H1 (cell line): Measurements from ENCODE around the gene MAN1C1. TPM values are rescaled to one million over a fixed set of nuclear protein-coding genes. Genes with fewer than 3 reads are reported as not detected.

Source experiments
- CTCF ChIA-PET: fragments of 300-600 bp; sonication (Branson Sonifier 250); formaldehyde crosslinking; loops from one replicate; lab custom pipeline; 2021; ENCODE audit not compliant: partially characterized antibody; lab: Charles Lee
- POLR2A ChIA-PET: fragments of 300-600 bp; sonication (Branson Sonifier 250); formaldehyde crosslinking; loops from one replicate; lab custom pipeline; 2021; ENCODE audit warnings: inconsistent platforms; ENCODE audit not compliant: partially characterized antibody; lab: Charles Lee
- DNase-seq, 2 experiments: peaks; one replicate each; pipeline versions ENCODE4 v3.0.0 to v3.0.0-alpha.2; 2010 to 2022; ENCODE audit warnings: low spot score in 2 of 2, low read depth in 1 of 2, mixed read lengths in 1 of 2
- FAIRE-seq: peaks from 2 replicates; lab custom pipeline; 2011; peaks lifted over from hg19 to GRCh38; lab: Jason Lieb, UNC
- H2AFZ ChIP-seq: 2 replicates; pipeline ENCODE4 v1.8.1; 2012; ENCODE audit warnings: low read length, inconsistent platforms
- H2AK5ac ChIP-seq: 2 replicates; pipeline ENCODE4 v1.6.1; 2013; ENCODE audit warnings: low read depth, low read length
- H2BK120ac ChIP-seq: replicated peaks from 2 replicates; pipeline ENCODE3; 2013; ENCODE audit warnings: low read depth, low read length, inconsistent platforms
- H2BK12ac ChIP-seq: 2 replicates; pipeline ENCODE4 v1.6.1; 2013; ENCODE audit warnings: low read depth, low read length
- H2BK15ac ChIP-seq: 2 replicates; pipeline ENCODE4 v1.6.1; 2013; ENCODE audit warnings: low read length
- H2BK20ac ChIP-seq: 2 replicates; pipeline ENCODE4 v1.6.1; 2013; ENCODE audit warnings: low read length
- H2BK5ac ChIP-seq: 2 replicates; pipeline ENCODE4 v1.6.1; 2013; ENCODE audit warnings: low read depth, low read length
- H3K14ac ChIP-seq: 2 replicates; pipeline ENCODE4 v1.6.1; 2013; ENCODE audit warnings: inconsistent platforms; ENCODE audit not compliant: insufficient read length
- H3K18ac ChIP-seq: 2 replicates; pipeline ENCODE4 v1.6.1; 2013; ENCODE audit warnings: low read length; ENCODE audit errors: extremely low read depth
- H3K23ac ChIP-seq: 2 replicates; pipeline ENCODE4 v1.6.1; 2013; ENCODE audit warnings: inconsistent platforms; ENCODE audit not compliant: insufficient read length
- H3K23me2 ChIP-seq: 2 replicates; pipeline ENCODE4 v1.6.1; 2013; ENCODE audit warnings: low read depth, low read length
- H3K27ac ChIP-seq: 2 replicates; pipeline ENCODE4 v1.6.1; 2011; ENCODE audit warnings: low read depth, low read length, inconsistent platforms
- H3K27me3 ChIP-seq, 4 experiments: replicated peaks in 1 of 4; 1 replicate in 1 of 4; 2 replicates in 3 of 4; pipeline versions ENCODE4 v1.6.1 to v1.8.1; 2011 to 2013; ENCODE audit warnings: low read length in 3 of 4, mild to moderate bottlenecking in 3 of 4, inconsistent platforms in 2 of 4, mixed read lengths in 2 of 4, moderate library complexity in 1 of 4; ENCODE audit not compliant: control insufficient read depth in 3 of 4, insufficient read depth in 3 of 4; ENCODE audit errors: extremely low read depth in 1 of 4
- H3K36me3 ChIP-seq, 4 experiments: 2 replicates each; pipeline versions ENCODE4 v1.6.1 to v1.8.1; 2011 to 2013; ENCODE audit warnings: mild to moderate bottlenecking in 4 of 4, low read length in 3 of 4, moderate library complexity in 2 of 4, control low read depth in 1 of 4, inconsistent platforms in 1 of 4; ENCODE audit not compliant: insufficient read depth in 4 of 4, control insufficient read depth in 2 of 4
- H3K4ac ChIP-seq: replicated peaks from 2 replicates; pipeline ENCODE3; 2013; ENCODE audit warnings: low read length, low read depth, mixed read lengths, inconsistent platforms; ENCODE audit not compliant: insufficient read length
- H3K4me1 ChIP-seq, 4 experiments: replicated peaks in 1 of 4; 1 replicate in 1 of 4; 2 replicates in 3 of 4; pipeline versions ENCODE4 v1.6.1 to v1.8.1; 2011 to 2013; ENCODE audit warnings: low read length in 3 of 4, inconsistent platforms in 2 of 4, mixed read lengths in 1 of 4; ENCODE audit not compliant: insufficient read depth in 4 of 4, control insufficient read depth in 3 of 4
- H3K4me2 ChIP-seq, 2 experiments: 2 replicates each; pipeline versions ENCODE4 v1.6.1 to v1.8.1; 2011 to 2013; ENCODE audit warnings: low read depth in 2 of 2, low read length in 2 of 2, control low read depth in 1 of 2, inconsistent platforms in 1 of 2, mild to moderate bottlenecking in 1 of 2; ENCODE audit not compliant: insufficient read depth in 1 of 2
- H3K4me3 ChIP-seq, 4 experiments: fragments of 200-600, 300-600 bp in 1 of 4; sonication (generic), shearing (Covaris generic), sonication (Bioruptor Twin) in 1 of 4; 2 replicates each; pipeline versions ENCODE4 v1.5.1 to v1.8.1; 2011 to 2016; ENCODE audit warnings: low read length in 4 of 4, low read depth in 3 of 4, control low read depth in 2 of 4, inconsistent platforms in 2 of 4, mild to moderate bottlenecking in 2 of 4, mixed read lengths in 1 of 4, moderate library complexity in 1 of 4; ENCODE audit not compliant: insufficient read depth in 2 of 4; ENCODE audit errors: extremely low read depth in 1 of 4
- H3K56ac ChIP-seq: replicated peaks from 2 replicates; pipeline ENCODE3; 2013; ENCODE audit warnings: low read depth, mild to moderate bottlenecking, mixed read lengths, low read length, inconsistent platforms; ENCODE audit not compliant: insufficient read length
- H3K79me1 ChIP-seq: 2 replicates; pipeline ENCODE4 v1.6.1; 2013; ENCODE audit warnings: low read depth, low read length, control low read depth
- H3K79me2 ChIP-seq, 2 experiments: 2 replicates each; pipeline versions ENCODE4 v1.6.1 to v1.8.1; 2012 to 2013; ENCODE audit warnings: low read length in 2 of 2, mild to moderate bottlenecking in 2 of 2, inconsistent platforms in 1 of 2; ENCODE audit not compliant: insufficient read depth in 2 of 2, control insufficient read depth in 1 of 2
- H3K9ac ChIP-seq, 4 experiments: replicated peaks in 1 of 4; 1 replicate in 1 of 4; 2 replicates in 3 of 4; pipeline versions ENCODE4 v1.6.1 to v1.8.1; 2011 to 2013; ENCODE audit warnings: low read depth in 3 of 4, low read length in 3 of 4, control low read depth in 2 of 4, mild to moderate bottlenecking in 2 of 4, moderate library complexity in 2 of 4, inconsistent platforms in 1 of 4; ENCODE audit errors: extremely low read depth in 1 of 4
- H3K9me3 ChIP-seq, 2 experiments: 2 replicates each; pipeline versions ENCODE4 v1.6.1 to v1.8.1; 2012 to 2013; ENCODE audit warnings: mild to moderate bottlenecking in 2 of 2, moderate library complexity in 2 of 2, control low read depth in 1 of 2, inconsistent platforms in 1 of 2, low read depth in 1 of 2, low read length in 1 of 2, mixed read lengths in 1 of 2; ENCODE audit not compliant: insufficient read depth in 2 of 2
- H4K20me1 ChIP-seq, 2 experiments: replicated peaks in 1 of 2; 2 replicates each; pipeline versions ENCODE3 to v1.8.1; 2011 to 2013; ENCODE audit warnings: inconsistent platforms in 2 of 2, low read length in 2 of 2, mild to moderate bottlenecking in 1 of 2; ENCODE audit not compliant: insufficient read depth in 2 of 2, control insufficient read depth in 1 of 2
- H4K5ac ChIP-seq: 2 replicates; pipeline ENCODE4 v1.6.1; 2013; ENCODE audit warnings: low read length, low read depth, mixed read lengths, inconsistent platforms; ENCODE audit not compliant: insufficient read length
- H4K8ac ChIP-seq: 2 replicates; pipeline ENCODE4 v1.8.0; 2013; ENCODE audit warnings: mild to moderate bottlenecking, moderate library complexity, low read length, inconsistent platforms; ENCODE audit not compliant: insufficient read depth; ENCODE audit errors: extremely low read depth
- H4K91ac ChIP-seq: replicated peaks from 2 replicates; pipeline ENCODE3; 2013; ENCODE audit warnings: low read length, mixed read lengths, inconsistent platforms; ENCODE audit not compliant: insufficient read length
- CHD1 ChIP-seq: IDR thresholded peaks from 2 replicates; pipeline ENCODE4 v1.6.1; 2012; ENCODE audit warnings: low read depth, low read length, improper control_type of control experiment
- CTBP2 ChIP-seq: IDR thresholded peaks from 2 replicates; pipeline ENCODE4 v1.7.0; 2011; ENCODE audit warnings: borderline replicate concordance, mild to moderate bottlenecking, moderate library complexity, mixed read lengths, low read length; ENCODE audit not compliant: insufficient read depth, insufficient read length
- GABPA ChIP-seq: IDR thresholded peaks from 2 replicates; pipeline ENCODE4 v1.6.1; 2011; ENCODE audit warnings: mild to moderate bottlenecking, low read length, moderate library complexity, borderline replicate concordance; ENCODE audit not compliant: insufficient read depth
- HDAC6 ChIP-seq: IDR thresholded peaks from one replicate; pipeline ENCODE4 v1.7.1; 2012; ENCODE audit warnings: low read depth, mild to moderate bottlenecking, inconsistent platforms, low read length, moderate library complexity
- JUND ChIP-seq: IDR thresholded peaks from 2 replicates; pipeline ENCODE4 v1.6.1; 2011; ENCODE audit warnings: mild to moderate bottlenecking, improper control_type of control experiment, low read length
- POLR2AphosphoS5 ChIP-seq: IDR thresholded peaks from 2 replicates; pipeline ENCODE4 v1.6.1; 2011; ENCODE audit warnings: low read depth, low read length
- RAD21 ChIP-seq, 2 experiments: IDR thresholded peaks in 1 of 2; conservative IDR thresholded peaks in 1 of 2; 2 replicates each; pipeline ENCODE4 v1.6.1; 2011; ENCODE audit warnings: low read depth in 2 of 2, low read length in 2 of 2, improper control_type of control experiment in 1 of 2, inconsistent platforms in 1 of 2, mild to moderate bottlenecking in 1 of 2, moderate library complexity in 1 of 2
- RBBP5 ChIP-seq: IDR thresholded peaks from 2 replicates; pipeline ENCODE4 v1.7.1; 2012; ENCODE audit warnings: low read depth, mild to moderate bottlenecking, inconsistent platforms, low read length, moderate library complexity, borderline replicate concordance
- SIN3A ChIP-seq, 2 experiments: IDR thresholded peaks in 1 of 2; conservative IDR thresholded peaks in 1 of 2; 2 replicates each; pipeline ENCODE4 v1.6.1; 2011 to 2012; ENCODE audit warnings: low read length in 2 of 2, improper control_type of control experiment in 1 of 2, low read depth in 1 of 2, mild to moderate bottlenecking in 1 of 2
- SIX5 ChIP-seq: IDR thresholded peaks from 2 replicates; pipeline ENCODE4 v1.6.1; 2011; ENCODE audit warnings: mild to moderate bottlenecking, low read depth, low read length
- TBP ChIP-seq: IDR thresholded peaks from 2 replicates; pipeline ENCODE4 v1.6.1; 2011; ENCODE audit warnings: low read depth, low read length, improper control_type of control experiment
- WGBS, 2 experiments: shearing (Covaris generic) in 1 of 2; methylation state at CpG; one replicate each; pipeline versions ENCODE4 v1.1.6 to v1.1.7; 2013 to 2015; ENCODE audit warnings: low lambda C conversion rate in 2 of 2, mixed read lengths in 2 of 2, inconsistent platforms in 1 of 2, low coverage in 1 of 2, missing lambda C conversion rate in 1 of 2; ENCODE audit not compliant: insufficient replicate concordance in 2 of 2, insufficient coverage in 1 of 2, insufficient read length in 1 of 2; ENCODE audit errors: extremely low coverage in 1 of 2, missing lambda C conversion rate in 1 of 2; 5-methylcytosine and 5-hydroxymethylcytosine counted together
- polyA plus RNA-seq, 7 experiments: library from polyadenylated mRNA; depleted of rRNA in 3 of 7; stranded (reverse) in 5 of 7; unstranded in 2 of 7; fragments of >200 nt in 5 of 7; fragments of 200-250 nt in 2 of 7; gene quantifications; 1 replicate in 5 of 7; 2 replicates in 1 of 7; 4 replicates in 1 of 7; pipeline versions ENCODE4 v1.2.1 to v1.2.3, GENCODE V29; 2011 to 2013; ENCODE audit warnings: missing spikeins in 2 of 7, mixed read lengths in 2 of 7
- total RNA-seq: library from RNA; stranded (reverse); fragmentation: NEBNext Ultra II Directional; extraction: Animal tissue kit (Norgen Biotek cat#: 25700); gene quantifications from 2 replicates; pipeline ENCODE4 v1.2.1, GENCODE V29; 2021

Gene MAN1C1
- total and polyA plus RNA-seq, 2 of the 8 experiments (the other 6 are each of a cell fraction or from before 2014, with no cell fraction given): 7.8 to 15.2 TPM

- Histone ChIP-seq H2BK15ac (no peak overlapping the region; the same call in 1 of the 2 replicates), H3K36me3 (no peaks in the 10 kb centered on the region), H2AK5ac (no peak overlapping the region), H3K4me3 (no peak overlapping the region), H4K91ac (no peak overlapping the region), H2BK20ac (peak overlapping the region; percentile 9; the same call in 1 of the 2 replicates), H4K5ac (no peak overlapping the region), H2BK120ac (no peak overlapping the region), H3K79me1 (no peaks in the 10 kb centered on the region), H2BK5ac (0 out of 2 replicates have a peak overlapping the region, but pooled peaks have one; percentile 0), H3K23ac (no peak overlapping the region), H3K27ac (no peak overlapping the region), H4K8ac (no peak overlapping the region), H2BK12ac (peak overlapping the region; percentile 82; the same call in 1 of the 2 replicates), H3K23me2 (peaks cover 9% of the 10 kb centered on the region; the same call in 1 of the 2 replicates), H3K27me3 (peaks cover 0 to 2% (median under 1%) of the 10 kb centered on the region in 4 experiments; a peak in 3 of 7 replicates), H3K18ac (no peak overlapping the region), H3K79me2 (no peaks in the 10 kb centered on the region), H3K56ac (no peak overlapping the region), H3K4me1 (peaks cover 4 to 14% (median 11%) of the 10 kb centered on the region in 4 experiments; a peak in 6 of 7 replicates), H2AFZ (peak overlapping the region; percentile 91), H3K14ac (no peak overlapping the region), H3K4ac (no peak overlapping the region), H3K9me3 (no peaks in the 10 kb centered on the region), H4K20me1 (no peaks in the 10 kb centered on the region), H3K9ac (no peak overlapping the region), H3K4me2 (no peak overlapping the region)
- 13% methylated on average over 5 of the region's 19 CpGs; no CpG with 5 or more reads in 1 of the 2 experiments for WGBS, 2 experiments
- FAIRE-seq (peak; percentile 85), DNase-seq (peak; percentile 65 to 98)
- ChIA-PET CTCF (interaction anchor here (0.6 to 8.3 kb wide), 50 partner anchors 10 to 301 kb away, joined by 3 to 83 read pairs (median 5); no protein-coding TSS in a partner anchor), POLR2A (interaction anchor here (1.0 to 1.3 kb wide), 2 partner anchors 13 to 50 kb away, joined by 3 to 5 read pairs; no protein-coding TSS in a partner anchor)
- TF ChIP-seq SIX5: no peak
- 0 out of 2 replicates have a peak, but pooled peaks have one; percentile 9 for TF ChIP-seq JUND
- TF ChIP-seq POLR2AphosphoS5: no peak
- TF ChIP-seq RBBP5: no peak
- no peak for TF ChIP-seq CHD1
- TF ChIP-seq GABPA: no peak
- peak in 1 of 2 experiments; percentile 48; a peak in 1 of 4 replicates for TF ChIP-seq SIN3A (conservative IDR thresholded peaks at IDR 0.05 in 1 of 2, IDR thresholded peaks at IDR 0.05 in 1 of 2; ENCODE audit: low read depth in 1 of 2, low read length in 2 of 2)
- peak; percentile 25; the same call in 1 of the 2 replicates for TF ChIP-seq TBP
- TF ChIP-seq CTBP2: no peak
- TF ChIP-seq HDAC6: no peak
- TF ChIP-seq RAD21 (IDR thresholded peaks at IDR 0.05 in 1 of 2, conservative IDR thresholded peaks at IDR 0.05 in 1 of 2; ENCODE audit: low read depth in 2 of 2, low read length in 2 of 2): peak; percentile 87 to 92
These were observed 180.3 kb downstream of the MAN1C1 start for GRCh38 chr1:25796811-25797458.
